Right renal pelvis (tissue), 4 donors: ENCODE data around the gene SLC38A6. TPM values are rescaled to one million over a fixed set of nuclear protein-coding genes. Genes with fewer than 3 reads are reported as not detected.

ENCODE experiments used
- DNase-seq, 4 donors: peaks; one replicate each; pipeline ENCODE4 v3.0.0-alpha.2; 2013; ENCODE audit warnings: low read depth in 4 of 4, low spot score in 3 of 4, missing footprints in 1 of 4
- polyA plus RNA-seq, 4 donors: library from polyadenylated mRNA; unstranded; fragments of 120-200 nt; gene quantifications; one replicate each; pipeline ENCODE4 v1.2.1, GENCODE V29; 2013; ENCODE audit not compliant: insufficient read length in 4 of 4

SLC38A6 gene
- polyA plus RNA-seq, 4 donors, result 17.1 to 23.2 (median 22.0) TPM

GRCh38 chr14:61099216-61099835 is 118.3 kb downstream of the SLC38A6 start:
- DNase-seq, result no peak

- DNase-seq, result no peak
Measured at GRCh38 chr14:61101803-61102548, 120.9 kb downstream of the SLC38A6 start.

Other genes starting within 250 kb of the SLC38A6 start
- 10 to 100 TPM; 45.8 to 52.1 (median 50.2) TPM for gene MNAT1, start 246.5 kb upstream of the SLC38A6 start, polyA plus RNA-seq
- 10 to 100 TPM; 19.2 to 29.7 (median 24.1) TPM for gene TRMT5, start 166 bp upstream of the SLC38A6 start, polyA plus RNA-seq